22Rv1 (cell line): ENCODE results near the gene MGAT4C.
"Not testable (repeated sequence)": the region's sequence is repeated elsewhere in the genome, so short reads cannot be mapped to it uniquely, and the experiment has no call there.

Experiments used
- H3K27ac ChIP-seq: fragments of 450-650 bp; 2 replicates; pipeline ENCODE4 v1.5.1; 2017
- ZFX ChIP-seq: fragments of 450-650 bp; IDR thresholded peaks from 2 replicates; pipeline ENCODE4 v1.6.1; 2017; ENCODE audit warnings: antibody characterized with exemption, borderline replicate concordance
- TF ChIP-seq, protein P1 (sequence below): fragments of 450-650 bp; IDR thresholded peaks from 2 replicates; pipeline ENCODE4 v1.5.1; 2017; ENCODE audit warnings: mild to moderate bottlenecking

Gene MGAT4C

GRCh38 chr12:86256163-86256562, at the start of gene MGAT4C:
MGAT4C (minus strand) TSS chr12:86256391.
- TF ChIP-seq ZFX: no peak
- TF ChIP-seq, protein P1, sequence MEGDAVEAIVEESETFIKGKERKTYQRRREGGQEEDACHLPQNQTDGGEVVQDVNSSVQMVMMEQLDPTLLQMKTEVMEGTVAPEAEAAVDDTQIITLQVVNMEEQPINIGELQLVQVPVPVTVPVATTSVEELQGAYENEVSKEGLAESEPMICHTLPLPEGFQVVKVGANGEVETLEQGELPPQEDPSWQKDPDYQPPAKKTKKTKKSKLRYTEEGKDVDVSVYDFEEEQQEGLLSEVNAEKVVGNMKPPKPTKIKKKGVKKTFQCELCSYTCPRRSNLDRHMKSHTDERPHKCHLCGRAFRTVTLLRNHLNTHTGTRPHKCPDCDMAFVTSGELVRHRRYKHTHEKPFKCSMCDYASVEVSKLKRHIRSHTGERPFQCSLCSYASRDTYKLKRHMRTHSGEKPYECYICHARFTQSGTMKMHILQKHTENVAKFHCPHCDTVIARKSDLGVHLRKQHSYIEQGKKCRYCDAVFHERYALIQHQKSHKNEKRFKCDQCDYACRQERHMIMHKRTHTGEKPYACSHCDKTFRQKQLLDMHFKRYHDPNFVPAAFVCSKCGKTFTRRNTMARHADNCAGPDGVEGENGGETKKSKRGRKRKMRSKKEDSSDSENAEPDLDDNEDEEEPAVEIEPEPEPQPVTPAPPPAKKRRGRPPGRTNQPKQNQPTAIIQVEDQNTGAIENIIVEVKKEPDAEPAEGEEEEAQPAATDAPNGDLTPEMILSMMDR: no peak

GRCh38 chr12:86296396-86296795, 40.2 kb upstream of the MGAT4C start:
- not testable (repeated sequence) for H3K27ac ChIP-seq

More at GRCh38 chr12:86256163-86256562, at the start of gene MGAT4C:
- peak within 1 kb of the TSS; percentile 10; the same call in 1 of the 2 replicates for H3K27ac ChIP-seq

DNA sequence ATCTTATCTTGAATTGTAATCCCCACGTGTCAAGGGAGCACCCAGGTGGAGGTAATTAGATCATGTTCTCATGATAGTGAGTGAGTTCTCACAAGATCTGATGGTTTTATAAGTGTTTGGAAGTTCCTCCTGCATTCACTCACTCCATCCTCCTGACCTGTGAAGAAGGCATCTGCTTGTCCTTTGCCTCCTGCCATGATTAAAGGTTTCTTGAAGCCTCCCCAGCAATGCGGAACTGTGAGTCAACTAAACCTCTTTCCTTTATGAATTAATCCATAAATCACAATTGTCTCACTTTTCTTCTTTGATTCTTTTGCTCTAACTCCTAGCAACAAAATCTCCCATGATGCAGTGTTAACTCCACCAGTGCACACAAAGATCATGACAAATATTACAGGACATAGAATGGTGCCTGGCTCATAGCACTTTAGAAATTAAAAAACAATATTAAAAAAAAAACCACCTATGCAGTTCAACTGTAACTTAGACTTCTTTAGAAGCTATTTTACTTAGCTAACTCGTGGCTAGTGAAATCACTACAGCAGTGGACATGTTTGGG, 37.6 kb upstream of the MGAT4C start:
- no peak for TF ChIP-seq ZFX
- TF ChIP-seq, protein P1: no peak
- H3K27ac ChIP-seq: no peak overlapping the region

- no peak overlapping the region for H3K27ac ChIP-seq
- TF ChIP-seq ZFX: no peak
- TF ChIP-seq, protein P1: no peak
Observed at GRCh38 chr12:86292480-86292879, 36.3 kb upstream of the MGAT4C start.

GRCh38 chr12:86290615-86291014, 34.4 kb upstream of the MGAT4C start:
- H3K27ac ChIP-seq: no peak overlapping the region
- TF ChIP-seq, protein P1: no peak
- TF ChIP-seq ZFX: no peak

DNA sequence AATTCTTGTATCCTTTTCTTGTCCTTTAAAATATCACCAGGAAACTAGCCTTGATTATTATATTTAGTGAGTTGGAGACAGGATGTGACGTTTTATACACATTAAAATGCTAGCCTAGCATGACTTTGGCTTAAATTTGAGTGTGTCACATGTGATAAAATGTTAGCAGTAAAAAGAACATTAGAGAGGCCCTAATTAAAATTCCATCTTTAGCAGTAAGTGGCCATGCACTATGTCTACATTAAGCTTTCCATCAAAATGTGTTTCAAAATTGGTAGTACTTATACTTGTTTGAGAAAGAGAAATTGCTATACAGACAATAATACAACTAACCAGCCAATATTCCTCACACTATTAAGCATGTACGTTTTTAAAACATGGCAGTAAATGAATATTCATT, 29.9 kb upstream of the MGAT4C start:
- H3K27ac ChIP-seq: no peak overlapping the region
- TF ChIP-seq ZFX: no peak
- TF ChIP-seq, protein P1: no peak

- H3K27ac ChIP-seq: no peak overlapping the region
- TF ChIP-seq, protein P1: no peak
Observed at GRCh38 chr12:86283620-86284019, 27.4 kb upstream of the MGAT4C start.

DNA sequence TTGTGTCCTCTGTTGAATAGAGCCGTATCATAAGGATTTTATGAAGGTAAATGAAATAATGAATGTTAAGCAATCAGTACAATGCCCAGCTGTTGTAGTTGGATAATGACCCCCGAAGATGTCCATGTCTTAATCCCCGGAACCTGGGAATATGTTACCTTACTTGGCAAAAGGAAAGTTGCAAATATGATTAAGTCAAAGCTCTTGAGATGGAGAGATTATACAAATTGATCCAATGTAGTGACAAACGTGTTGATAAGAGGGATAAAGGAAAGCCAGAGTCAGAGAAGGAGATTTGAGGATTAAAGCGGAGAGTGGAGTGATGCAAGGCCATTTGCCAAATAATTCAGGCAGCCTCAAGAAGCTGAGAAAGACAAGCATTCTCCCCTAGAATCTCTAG, 19.2 kb upstream of the MGAT4C start:
- TF ChIP-seq ZFX: no peak
- TF ChIP-seq, protein P1: no peak
- no peak overlapping the region for H3K27ac ChIP-seq
